Measurements from ENCODE around the gene RAB1A.
"Not testable (repeated sequence)": the region's sequence is repeated elsewhere in the genome, so short reads cannot be mapped to it uniquely, and the experiment has no call there.

RAB1A gene

GRCh38 chr2:65129826-65130663 is at the start of gene RAB1A:
Gene RAB1A (minus strand): TSS chr2:65130106. CDS start chr2:65129915, 191 bp downstream.
- peak; percentile 85 to 97 (median 95) for DNase-seq (ENCODE audit: low read depth in 2 of 3, low spot score in 2 of 3)

GRCh38 chr2:65177751-65178442 is 48.0 kb upstream of the RAB1A start:
- DNase-seq (ENCODE audit: low read depth in 2 of 3, low spot score in 2 of 3) = no peak

- DNase-seq (ENCODE audit: low read depth in 2 of 3, low spot score in 2 of 3) = no peak
These were observed 46.1 kb upstream of the RAB1A start for GRCh38 chr2:65175894-65176530.

GRCh38 chr2:65174031-65174430 is 44.1 kb upstream of the RAB1A start:
- DNase-seq (ENCODE audit: low read depth in 2 of 3, low spot score in 2 of 3) = not testable (repeated sequence)

GRCh38 chr2:65172994-65173790 is 43.3 kb upstream of the RAB1A start:
- DNase-seq (ENCODE audit: low read depth in 2 of 3, low spot score in 2 of 3) = no peak

- not testable (repeated sequence) for DNase-seq (ENCODE audit: low read depth in 2 of 3, low spot score in 2 of 3)
These were observed 40.9 kb upstream of the RAB1A start for GRCh38 chr2:65170611-65171477.

- DNase-seq (ENCODE audit: low read depth in 2 of 3, low spot score in 2 of 3) = no peak
These were observed 39.8 kb upstream of the RAB1A start for GRCh38 chr2:65169760-65170136.

GRCh38 chr2:65165558-65165957 is 35.7 kb upstream of the RAB1A start:
- no peak for DNase-seq (ENCODE audit: low read depth in 2 of 3, low spot score in 2 of 3)

- no peak for DNase-seq (ENCODE audit: low read depth in 2 of 3, low spot score in 2 of 3)
These were observed 34.6 kb upstream of the RAB1A start for GRCh38 chr2:65164426-65164891.

GRCh38 chr2:65161551-65162100 is 31.7 kb upstream of the RAB1A start:
- no peak for DNase-seq (ENCODE audit: low read depth in 2 of 3, low spot score in 2 of 3)

- DNase-seq (ENCODE audit: low read depth in 2 of 3, low spot score in 2 of 3) = no peak
These were observed 30.0 kb upstream of the RAB1A start for GRCh38 chr2:65159906-65160305.

- DNase-seq (ENCODE audit: low read depth in 2 of 3, low spot score in 2 of 3) = no peak
These were observed 29.4 kb upstream of the RAB1A start for GRCh38 chr2:65159261-65159660.

GRCh38 chr2:65158557-65158956 is 28.7 kb upstream of the RAB1A start:
- DNase-seq (ENCODE audit: low read depth in 2 of 3, low spot score in 2 of 3) = no peak

GRCh38 chr2:65157856-65158255 is 27.9 kb upstream of the RAB1A start:
- not testable (repeated sequence) for DNase-seq (ENCODE audit: low read depth in 2 of 3, low spot score in 2 of 3)

GRCh38 chr2:65156041-65156440 is 26.1 kb upstream of the RAB1A start:
- DNase-seq (ENCODE audit: low read depth in 2 of 3, low spot score in 2 of 3) = no peak

- no peak for DNase-seq (ENCODE audit: low read depth in 2 of 3, low spot score in 2 of 3)
These were observed 23.6 kb upstream of the RAB1A start for GRCh38 chr2:65153515-65153914.

GRCh38 chr2:65146078-65146477 is 16.2 kb upstream of the RAB1A start:
- no peak for DNase-seq (ENCODE audit: low read depth in 2 of 3, low spot score in 2 of 3)

- no peak for DNase-seq (ENCODE audit: low read depth in 2 of 3, low spot score in 2 of 3)
These were observed 14.7 kb upstream of the RAB1A start for GRCh38 chr2:65144571-65144970.

GRCh38 chr2:65142515-65142914 is 12.6 kb upstream of the RAB1A start:
- DNase-seq (ENCODE audit: low read depth in 2 of 3, low spot score in 2 of 3) = no peak

Measured in activated CD8-positive, alpha-beta memory T cell treated with anti-CD3 and anti-CD28 coated beads for 48 hours (primary cell).